Large intestine (tissue), 3 donors: ENCODE results near the gene MAP4K2. TPM values are rescaled to one million over a fixed set of nuclear protein-coding genes. Genes with fewer than 3 reads are reported as not detected.

Source experiments
- DNase-seq, 2 donors: peaks; one replicate each; pipeline versions ENCODE4 v3.0.0 to v3.0.0-alpha.2; 2013
- H3K27ac ChIP-seq: one replicate; pipeline ENCODE4 v1.5.1; 2013; ENCODE audit warnings: low read length
- H3K27me3 ChIP-seq: 2 replicates; pipeline ENCODE4 v1.6.1; 2013; ENCODE audit warnings: low read length; ENCODE audit not compliant: control insufficient read depth, insufficient read depth
- H3K36me3 ChIP-seq: 2 replicates; pipeline ENCODE4 v1.6.1; 2013; ENCODE audit warnings: low read length; ENCODE audit not compliant: control insufficient read depth, insufficient read depth
- H3K4me1 ChIP-seq: one replicate; pipeline ENCODE4 v1.6.1; 2013; ENCODE audit warnings: low read length; ENCODE audit not compliant: control insufficient read depth, insufficient read depth
- H3K4me3 ChIP-seq: one replicate; pipeline ENCODE4 v1.5.1; 2013; ENCODE audit warnings: low read length
- H3K9me3 ChIP-seq: one replicate; pipeline ENCODE4 v1.6.1; 2013; ENCODE audit warnings: mild to moderate bottlenecking, low read depth, low read length, moderate library complexity; ENCODE audit not compliant: control insufficient read depth
- WGBS: methylation state at CpG from one replicate; pipeline ENCODE4 v1.1.5; 2013; ENCODE audit warnings: low lambda C conversion rate; ENCODE audit not compliant: insufficient coverage; 5-methylcytosine and 5-hydroxymethylcytosine counted together
- polyA plus RNA-seq: library from polyadenylated mRNA; unstranded; fragments of 120-200 nt; gene quantifications from one replicate; pipeline ENCODE4 v1.2.1, GENCODE V29; 2013

Gene MAP4K2
- polyA plus RNA-seq, 1 donor = 13.5 TPM

DNA sequence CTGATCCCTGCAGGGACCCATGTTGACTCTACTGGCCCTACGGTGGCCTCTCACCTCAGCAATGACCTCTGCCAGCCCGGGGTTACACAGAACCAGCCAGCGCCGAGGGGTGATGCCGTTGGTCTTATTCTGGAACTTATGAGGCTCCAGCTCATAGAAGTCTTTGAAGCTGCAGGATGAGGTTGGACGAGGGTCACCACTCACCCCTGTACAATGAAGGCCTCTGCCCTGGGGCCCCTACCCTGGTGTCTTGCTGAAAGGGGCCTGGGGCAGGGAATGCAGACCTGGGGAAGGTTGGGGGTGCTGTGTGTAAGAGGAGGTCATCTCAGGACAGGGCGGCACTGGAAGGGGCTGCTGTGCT, 50.0 kb downstream of the MAP4K2 start:
- Histone ChIP-seq H3K27me3 (no peaks in the 10 kb centered on the region), H3K9me3 (no peaks in the 10 kb centered on the region), H3K4me1 (no peaks in the 10 kb centered on the region), H3K4me3 (no peak overlapping the region), H3K27ac (no peak overlapping the region), H3K36me3 (no peaks in the 10 kb centered on the region)
- whole genome bisulfite sequencing = no CpG with 5 or more reads among the region's 7 CpGs
- DNase-seq = no peak

GRCh38 chr11:64752175-64752970, 50.6 kb downstream of the MAP4K2 start:
- 100% methylated on average over 1 of the region's 14 CpGs for WGBS
- DNase-seq = no peak
- H3K27ac ChIP-seq = no peak overlapping the region

DNA sequence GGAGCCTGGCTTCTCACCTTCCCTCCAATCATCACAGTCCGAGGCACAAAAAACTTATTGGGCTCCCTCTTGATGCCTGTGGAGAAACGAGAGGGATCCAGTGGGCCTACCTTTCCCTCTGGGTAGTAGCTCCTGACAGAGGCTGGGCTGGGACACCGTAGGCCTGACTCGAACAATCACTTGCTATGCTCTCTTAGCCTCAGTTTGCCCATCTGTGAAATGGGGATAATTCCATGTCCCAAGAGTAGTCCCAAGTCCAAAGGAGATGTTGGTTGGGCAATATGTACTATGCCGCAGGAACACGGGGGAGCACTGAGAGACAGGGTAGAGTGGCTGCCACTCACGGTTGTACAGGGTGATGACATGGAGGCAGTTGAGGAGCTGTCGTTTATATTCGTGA, 51.4 kb downstream of the MAP4K2 start:
- peaks cover 10% of the 10 kb centered on the region for H3K27me3 ChIP-seq
- H3K27ac ChIP-seq = no peak overlapping the region
- H3K4me3 ChIP-seq = no peak overlapping the region
- WGBS = no CpG with 5 or more reads among the region's 9 CpGs
- no peak for DNase-seq
- H3K4me1 ChIP-seq = no peaks in the 10 kb centered on the region
- no peaks in the 10 kb centered on the region for H3K36me3 ChIP-seq
- no peaks in the 10 kb centered on the region for H3K9me3 ChIP-seq

More at GRCh38 chr11:64752175-64752970, 50.6 kb downstream of the MAP4K2 start:
- Histone ChIP-seq H3K4me1 (no peaks in the 10 kb centered on the region), H3K27me3 (peaks cover 3% of the 10 kb centered on the region), H3K4me3 (no peak overlapping the region), H3K9me3 (no peaks in the 10 kb centered on the region), H3K36me3 (no peaks in the 10 kb centered on the region)

DNA sequence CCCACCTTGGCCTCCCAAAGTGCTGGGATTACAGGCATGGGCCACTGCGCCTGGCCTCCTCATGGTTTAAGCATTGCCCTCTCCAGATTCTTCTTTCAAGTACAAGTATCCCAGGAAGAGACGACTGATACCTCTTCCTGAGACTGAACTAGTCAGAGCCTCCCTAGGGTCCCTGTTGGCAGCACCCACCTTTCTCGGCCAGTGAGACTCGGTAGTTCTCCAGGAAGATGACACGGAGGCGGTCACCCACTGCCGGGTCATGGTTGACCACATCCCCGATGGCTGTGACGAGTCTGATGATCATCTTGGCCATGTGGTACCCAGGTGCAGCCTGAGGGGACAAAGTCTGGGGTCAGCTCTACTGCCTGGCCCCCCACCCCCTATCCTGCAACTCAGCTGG, 51.9 kb downstream of the MAP4K2 start:
- Histone ChIP-seq H3K9me3 (no peaks in the 10 kb centered on the region), H3K27me3 (peaks cover 15% of the 10 kb centered on the region), H3K4me3 (no peak overlapping the region), H3K27ac (no peak overlapping the region), H3K36me3 (no peaks in the 10 kb centered on the region), H3K4me1 (no peaks in the 10 kb centered on the region)
- WGBS = no CpG with 5 or more reads among the region's 9 CpGs
- DNase-seq = no peak

DNA sequence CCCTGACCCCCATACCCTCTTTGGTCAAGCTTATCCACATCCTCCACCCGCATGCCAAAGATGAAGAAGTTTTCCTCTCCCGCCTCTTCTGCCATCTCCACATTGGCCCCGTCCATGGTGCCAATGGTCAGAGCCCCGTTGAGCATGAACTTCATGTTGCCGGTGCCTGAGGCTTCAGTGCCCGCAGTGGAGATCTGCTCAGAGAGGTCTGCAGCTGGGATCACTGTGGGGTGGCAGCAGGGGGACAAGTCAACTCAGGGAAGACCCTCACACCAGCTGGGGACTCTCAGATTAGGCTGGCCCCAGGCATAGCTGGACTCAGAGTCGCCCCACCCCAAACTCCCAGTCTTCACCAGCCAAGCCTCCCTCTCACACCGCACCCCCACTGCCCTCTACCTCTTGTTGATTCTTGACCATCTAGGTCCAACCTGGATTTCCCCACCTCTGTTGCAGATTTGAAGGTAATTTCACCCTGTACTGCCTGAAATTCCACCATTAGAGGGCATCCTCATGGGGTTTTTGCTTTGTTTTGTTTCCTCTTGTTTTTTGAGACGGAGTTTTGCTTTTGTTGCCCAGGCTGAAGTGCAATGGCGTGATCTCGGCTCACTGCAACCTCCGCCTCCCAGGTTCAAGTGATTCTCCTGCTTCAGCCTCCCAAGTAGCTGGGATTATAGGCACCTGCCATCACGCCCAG, 52.5 kb downstream of the MAP4K2 start:
- 100% methylated on average over 3 of the region's 13 CpGs for WGBS
- DNase-seq = no peak
- H3K4me1 ChIP-seq = peaks cover 3% of the 10 kb centered on the region
- no peaks in the 10 kb centered on the region for H3K36me3 ChIP-seq
- no peak overlapping the region for H3K4me3 ChIP-seq
- H3K27ac ChIP-seq = no peak overlapping the region
- peaks cover 21% of the 10 kb centered on the region for H3K27me3 ChIP-seq
- no peaks in the 10 kb centered on the region for H3K9me3 ChIP-seq

GRCh38 chr11:64747961-64748665, 54.9 kb downstream of the MAP4K2 start:
- Histone ChIP-seq H3K4me3 (no peak overlapping the region), H3K27me3 (peaks cover 41% of the 10 kb centered on the region), H3K9me3 (peaks cover 10% of the 10 kb centered on the region), H3K4me1 (peaks cover 21% of the 10 kb centered on the region), H3K27ac (no peak overlapping the region), H3K36me3 (no peaks in the 10 kb centered on the region)
- 83% methylated on average over 2 of the region's 15 CpGs for WGBS
- no peak for DNase-seq

- DNase-seq = no peak
- peaks cover 35% of the 10 kb centered on the region for H3K4me1 ChIP-seq
- H3K27me3 ChIP-seq = peaks cover 56% of the 10 kb centered on the region
- no peak overlapping the region for H3K4me3 ChIP-seq
- peaks cover 12% of the 10 kb centered on the region for H3K9me3 ChIP-seq
- H3K27ac ChIP-seq = peak overlapping the region; percentile 29
- no CpG with 5 or more reads among the region's 10 CpGs for WGBS
- H3K36me3 ChIP-seq = no peaks in the 10 kb centered on the region
Observed at GRCh38 chr11:64746486-64746885, 56.5 kb downstream of the MAP4K2 start.

DNA sequence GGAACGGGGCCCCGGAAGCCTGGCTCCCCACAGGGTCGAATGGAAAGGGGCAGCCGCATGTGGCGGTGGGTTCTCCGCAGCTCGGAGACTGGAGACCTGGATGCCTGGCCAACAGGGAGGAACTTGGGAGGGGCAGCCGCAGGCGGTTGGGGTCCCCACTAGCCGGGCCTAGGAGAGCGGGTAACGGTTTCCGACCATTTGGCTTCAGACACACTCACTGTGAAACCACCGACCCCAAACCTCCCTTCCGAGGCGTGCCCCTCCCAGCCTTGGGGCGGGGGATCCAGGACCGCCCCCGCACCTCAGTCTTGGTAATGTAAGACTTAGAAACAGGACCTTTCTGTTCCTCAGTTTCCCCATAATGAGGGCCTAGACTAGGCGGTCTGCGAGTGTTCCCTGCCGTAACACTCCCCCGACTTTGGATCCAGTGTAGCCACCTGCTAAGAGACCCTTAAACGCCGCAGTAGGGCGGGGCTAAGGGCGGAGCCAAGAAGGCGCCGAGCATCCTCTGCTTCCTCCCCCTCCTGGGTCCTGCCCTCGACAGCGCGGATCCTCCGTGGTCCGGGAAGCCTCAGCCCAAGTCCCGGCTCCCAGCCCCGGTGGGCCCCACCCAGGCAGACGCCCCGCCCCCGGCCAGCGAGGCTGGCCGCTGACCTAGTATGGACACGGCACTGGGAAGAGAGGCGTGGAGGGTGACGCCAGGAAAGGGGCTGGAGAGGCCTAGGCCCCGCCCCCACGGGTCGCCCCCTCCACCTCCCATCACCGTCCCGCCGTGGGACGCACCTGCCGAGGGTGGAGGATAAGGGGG, 57.3 kb downstream of the MAP4K2 start:
- Histone ChIP-seq H3K4me3 (peak overlapping the region; percentile 39), H3K9me3 (peaks cover 12% of the 10 kb centered on the region), H3K36me3 (no peaks in the 10 kb centered on the region), H3K4me1 (peaks cover 36% of the 10 kb centered on the region), H3K27ac (peak overlapping the region; percentile 60), H3K27me3 (peaks cover 64% of the 10 kb centered on the region)
- DNase-seq = peak; percentile 46 to 47
- WGBS = no CpG with 5 or more reads among the region's 52 CpGs

- Histone ChIP-seq H3K9me3 (peaks cover 12% of the 10 kb centered on the region), H3K36me3 (no peaks in the 10 kb centered on the region), H3K4me1 (peaks cover 36% of the 10 kb centered on the region), H3K27me3 (peaks cover 70% of the 10 kb centered on the region), H3K4me3 (peak overlapping the region; percentile 39), H3K27ac (peak overlapping the region; percentile 60)
- DNase-seq = peak in 1 of 2 donors; percentile 44
- no CpG with 5 or more reads among the region's 20 CpGs for WGBS
Observed at GRCh38 chr11:64745189-64745520, 57.9 kb downstream of the MAP4K2 start.
